A673 (cell line): ENCODE measurements around the gene HSD3B1. TPM values are rescaled to one million over a fixed set of nuclear protein-coding genes. Genes with fewer than 3 reads are reported as not detected.
"Not testable (repeated sequence)": the region's sequence is repeated elsewhere in the genome, so short reads cannot be mapped to it uniquely, and the experiment has no call there.

Source experiments
- BruUV-seq: library from RNA; stranded (reverse); fragments of 400-500 nt; replicated peaks from 2 replicates; lab custom pipeline; 2021; lab: Mats Ljungman, UMichigan
- CTCF ChIA-PET: fragments of 300-600 bp; sonication (Branson Sonifier 250); formaldehyde crosslinking; loops from one replicate; lab custom pipeline; 2022; ENCODE audit warnings: antibody characterized with exemption; lab: Charles Lee
- POLR2A ChIA-PET: fragments of 300-600 bp; sonication (Branson Sonifier 250); formaldehyde crosslinking; loops from one replicate; lab custom pipeline; 2022; ENCODE audit warnings: antibody characterized with exemption; ENCODE audit not compliant: low non-redundant PET; lab: Charles Lee
- DNase-seq: peaks from one replicate; pipeline ENCODE4 v3.0.0-alpha.2; 2015; ENCODE audit warnings: low spot score
- H3K27ac ChIP-seq: fragments of 200-600 bp; sonication (generic); 2 replicates; pipeline ENCODE4 v1.5.1; 2016; ENCODE audit warnings: mixed run types, low read depth, mild to moderate bottlenecking, mixed read lengths, antibody characterized with exemption, low read length; ENCODE audit not compliant: poor library complexity, severe bottlenecking
- H3K27me3 ChIP-seq: fragments of 200-600 bp; sonication (generic); replicated peaks from 2 replicates; pipeline ENCODE4 v1.6.1; 2017; ENCODE audit warnings: mixed run types, low read depth, mild to moderate bottlenecking, mixed read lengths, antibody characterized with exemption, low read length; ENCODE audit not compliant: insufficient read depth, poor library complexity
- H3K36me3 ChIP-seq: fragments of 200-600 bp; sonication (generic); 2 replicates; pipeline ENCODE4 v1.6.1; 2016; ENCODE audit warnings: mixed run types, mild to moderate bottlenecking, mixed read lengths, antibody characterized with exemption, low read length; ENCODE audit not compliant: insufficient read depth, poor library complexity, severe bottlenecking
- H3K4me1 ChIP-seq: fragments of 200-600 bp; sonication (generic); 2 replicates; pipeline ENCODE4 v1.6.1; 2017; ENCODE audit warnings: mixed run types, mild to moderate bottlenecking, mixed read lengths, antibody characterized with exemption, low read length; ENCODE audit not compliant: insufficient read depth, poor library complexity, severe bottlenecking
- H3K4me3 ChIP-seq: fragments of 200-600 bp; sonication (generic); 2 replicates; pipeline ENCODE4 v1.5.1; 2016; ENCODE audit warnings: low read depth, mixed run types, mild to moderate bottlenecking, mixed read lengths, low read length; ENCODE audit not compliant: poor library complexity, severe bottlenecking
- H3K9me3 ChIP-seq: fragments of 200-600 bp; sonication (generic); 2 replicates; pipeline ENCODE4 v1.6.1; 2016; ENCODE audit warnings: mixed run types, low read depth, mild to moderate bottlenecking, mixed read lengths, antibody characterized with exemption, low read length; ENCODE audit not compliant: poor library complexity, severe bottlenecking
- EZH2 ChIP-seq: fragments of 200-600 bp; sonication (generic); IDR thresholded peaks from 2 replicates; pipeline ENCODE4 v1.6.1; 2017; ENCODE audit warnings: borderline replicate concordance, low read depth, mild to moderate bottlenecking, mixed read lengths, antibody characterized with exemption, low read length; ENCODE audit not compliant: poor library complexity, severe bottlenecking
- intact Hi-C: fragments of 100-400 bp; cut with micrococcal nuclease; formaldehyde crosslinking; loops from one replicate; pipeline ENCODE4 v1.10.0; 2022; ENCODE audit not compliant: unreplicated experiment
- total RNA-seq: library from RNA; stranded (reverse); gene quantifications from 2 replicates; pipeline ENCODE4 v1.2.3, GENCODE V29; 2021
- TF ChIP-seq, protein P1 (sequence below): fragments of 300-800, 200-600 bp; sonication (generic); conservative IDR thresholded peaks from 2 replicates; pipeline ENCODE4 v1.5.1; 2017; ENCODE audit warnings: low read depth, mild to moderate bottlenecking, antibody characterized with exemption, low read length, moderate library complexity, mixed read lengths

The HSD3B1 gene
- total RNA-seq, 1 experiment from 2014 or later = not detected

DNA sequence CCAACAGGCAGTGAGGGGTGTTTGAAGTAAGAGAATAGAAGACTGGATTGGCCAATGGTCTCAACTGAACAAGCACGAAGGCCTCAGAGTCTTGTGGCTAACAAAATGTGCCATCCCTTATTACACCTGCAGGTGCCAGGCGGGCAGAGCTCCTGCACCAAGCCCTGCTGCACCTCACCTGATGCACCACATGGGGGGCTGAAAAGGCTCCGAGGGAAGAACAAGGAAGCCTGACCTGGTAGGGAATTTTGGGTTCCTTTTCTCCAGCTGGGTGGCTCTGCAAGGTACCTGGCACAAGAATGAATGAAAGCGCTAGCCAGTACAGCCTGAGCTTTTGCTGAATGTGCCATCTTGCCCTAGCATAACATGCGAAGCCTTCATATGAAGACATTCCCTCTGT lies 9.7 kb downstream of the HSD3B1 start:
- H3K36me3 ChIP-seq = no peaks in the 10 kb centered on the region
- BruUV-seq = no TSS peak
- no peaks in the 10 kb centered on the region for H3K4me1 ChIP-seq
- no peak overlapping the region for H3K4me3 ChIP-seq
- H3K27ac ChIP-seq = no peak overlapping the region
- no peak for DNase-seq
- intact Hi-C loops = no loop called here
- ChIA-PET CTCF (no interaction called here), POLR2A (no interaction called here)
- TF ChIP-seq, protein P1, sequence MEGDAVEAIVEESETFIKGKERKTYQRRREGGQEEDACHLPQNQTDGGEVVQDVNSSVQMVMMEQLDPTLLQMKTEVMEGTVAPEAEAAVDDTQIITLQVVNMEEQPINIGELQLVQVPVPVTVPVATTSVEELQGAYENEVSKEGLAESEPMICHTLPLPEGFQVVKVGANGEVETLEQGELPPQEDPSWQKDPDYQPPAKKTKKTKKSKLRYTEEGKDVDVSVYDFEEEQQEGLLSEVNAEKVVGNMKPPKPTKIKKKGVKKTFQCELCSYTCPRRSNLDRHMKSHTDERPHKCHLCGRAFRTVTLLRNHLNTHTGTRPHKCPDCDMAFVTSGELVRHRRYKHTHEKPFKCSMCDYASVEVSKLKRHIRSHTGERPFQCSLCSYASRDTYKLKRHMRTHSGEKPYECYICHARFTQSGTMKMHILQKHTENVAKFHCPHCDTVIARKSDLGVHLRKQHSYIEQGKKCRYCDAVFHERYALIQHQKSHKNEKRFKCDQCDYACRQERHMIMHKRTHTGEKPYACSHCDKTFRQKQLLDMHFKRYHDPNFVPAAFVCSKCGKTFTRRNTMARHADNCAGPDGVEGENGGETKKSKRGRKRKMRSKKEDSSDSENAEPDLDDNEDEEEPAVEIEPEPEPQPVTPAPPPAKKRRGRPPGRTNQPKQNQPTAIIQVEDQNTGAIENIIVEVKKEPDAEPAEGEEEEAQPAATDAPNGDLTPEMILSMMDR = no peak
- TF ChIP-seq EZH2 = no peak
- no peaks in the 10 kb centered on the region for H3K27me3 ChIP-seq
- no peaks in the 10 kb centered on the region for H3K9me3 ChIP-seq

DNA sequence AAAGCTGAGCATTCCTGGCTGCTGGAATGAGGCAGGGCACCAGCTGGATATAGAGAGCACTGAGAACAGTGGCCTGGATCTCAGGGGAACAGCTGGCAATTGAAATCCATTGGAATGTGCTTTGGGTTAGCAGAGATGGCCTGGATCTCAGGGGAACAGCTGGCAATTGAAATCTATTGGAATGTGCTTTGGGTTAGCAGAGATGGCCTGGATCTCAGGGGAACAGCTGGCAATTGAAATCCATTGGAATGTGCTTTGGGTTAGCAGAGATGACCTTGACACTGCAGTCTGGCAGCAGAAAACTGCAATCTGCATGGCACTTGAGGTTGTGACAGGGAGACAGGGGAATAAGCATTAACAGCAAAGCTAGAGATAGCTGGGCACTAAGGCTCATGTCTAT lies 10.7 kb downstream of the HSD3B1 start:
- H3K4me3 ChIP-seq, H3K4me1 ChIP-seq, CTCF ChIA-PET, DNase-seq, POLR2A ChIA-PET, H3K27ac ChIP-seq, BruUV-seq, intact Hi-C loops, H3K27me3 ChIP-seq, H3K9me3 ChIP-seq, H3K36me3 ChIP-seq: not testable (repeated sequence)

DNA sequence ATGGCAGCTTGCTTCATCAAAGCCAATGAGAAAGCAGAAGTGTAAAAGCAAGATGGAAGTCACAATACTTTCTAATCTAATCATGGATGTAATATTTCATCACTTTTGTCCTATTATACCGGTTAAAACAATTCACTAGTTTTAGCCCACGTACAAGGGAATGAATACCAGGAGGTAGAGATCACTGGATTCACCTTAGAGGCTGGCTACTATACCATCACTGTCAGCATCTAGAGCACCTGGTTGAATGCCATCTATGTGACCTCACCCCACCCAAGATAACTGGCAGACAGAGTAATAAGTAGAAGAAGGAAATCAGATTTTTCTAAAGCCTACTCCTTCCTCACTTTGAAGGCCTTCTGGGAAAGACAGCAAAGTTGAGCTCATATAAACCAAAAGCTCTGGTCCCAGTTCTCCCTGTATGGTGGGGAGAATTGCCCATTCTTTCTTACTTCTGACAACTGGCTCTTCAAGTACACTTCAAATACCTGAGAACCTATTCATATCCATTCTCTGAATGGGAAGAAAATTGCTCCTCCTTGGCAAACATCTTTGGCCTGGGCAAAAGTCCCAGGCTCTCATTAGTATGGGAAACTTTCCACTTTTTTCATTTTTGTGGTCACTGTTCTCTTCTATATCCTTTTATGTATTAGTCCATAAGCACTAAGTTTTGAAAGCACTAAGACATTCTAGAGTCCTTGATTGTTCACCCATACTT lies 24.8 kb downstream of the HSD3B1 start:
- CTCF ChIA-PET = no interaction called here

More for the DNA sequence above, 24.8 kb downstream of the HSD3B1 start:
- H3K9me3 ChIP-seq = no peaks in the 10 kb centered on the region
- no peak overlapping the region for H3K27ac ChIP-seq
- peaks cover 7% of the 10 kb centered on the region for H3K27me3 ChIP-seq
- H3K4me1 ChIP-seq = no peaks in the 10 kb centered on the region
- H3K4me3 ChIP-seq = no peak overlapping the region
- no TSS peak for BruUV-seq
- DNase-seq = no peak
- POLR2A ChIA-PET = no interaction called here
- intact Hi-C loops = no loop called here
- no peak for TF ChIP-seq EZH2
- TF ChIP-seq, protein P1 = no peak
- no peaks in the 10 kb centered on the region for H3K36me3 ChIP-seq
